GM19452 (cell line): Measurements from ENCODE around the gene TMEM120B.
A peak's percentile ranks its signal among the peaks of the same experiment; 100 is the strongest.

Experiments
- ATAC-seq: cut with Tn5 transposase; IDR thresholded peaks from one replicate; pipeline ENCODE4 v1.9.1; 2021; ENCODE audit not compliant: unreplicated experiment

Gene TMEM120B

DNA sequence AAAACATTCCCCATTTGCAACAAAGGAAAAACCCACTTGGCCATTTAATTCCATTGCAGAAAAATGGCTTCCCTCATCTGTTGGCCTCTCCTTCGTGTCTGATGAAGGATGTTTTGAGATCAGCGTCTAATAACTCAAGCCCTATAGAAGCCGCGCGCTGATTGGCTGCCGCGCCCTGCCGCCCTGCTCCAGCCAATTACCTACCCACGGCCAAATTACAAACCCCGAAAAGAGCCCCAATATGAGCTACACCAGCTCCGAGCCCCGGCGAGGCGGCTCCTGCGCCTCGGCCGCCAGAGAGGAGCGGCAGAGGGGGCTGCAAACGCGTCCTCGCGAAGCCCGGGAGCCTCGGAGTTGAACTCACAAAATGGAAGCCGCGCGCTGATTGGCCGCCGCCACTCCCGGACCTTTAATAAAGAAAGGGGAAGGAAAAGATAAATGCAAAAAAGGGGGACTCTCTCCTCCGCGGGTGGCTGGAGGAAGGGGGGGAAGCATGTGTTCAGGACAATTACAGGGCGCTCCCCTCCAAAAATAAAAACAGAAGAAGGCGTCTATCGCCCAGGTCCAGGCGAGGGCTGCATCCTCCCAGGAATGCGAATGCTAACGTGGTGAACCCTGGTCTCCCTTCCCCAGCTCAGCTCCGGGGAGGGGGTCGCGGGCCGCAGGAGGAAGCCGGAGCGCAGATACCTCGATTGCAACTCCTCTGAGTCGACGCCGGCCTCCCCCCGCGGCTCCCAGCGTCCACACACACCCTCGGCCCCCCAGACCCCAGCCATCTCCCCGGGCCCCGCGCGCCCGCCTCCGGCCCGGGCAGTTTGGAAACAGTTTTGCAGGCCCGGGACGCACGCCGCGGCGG lies 90.5 kb downstream of the TMEM120B start:
- peak; percentile 37 for ATAC-seq

GRCh38 chr12:121803861-121804416 lies 91.4 kb downstream of the TMEM120B start, which contains the start of gene SETD1B:
Gene SETD1B, plus strand, starts transcription at chr12:121804009. Its CDS starts 729 bp downstream, at chr12:121804738.
- ATAC-seq, result no peak

DNA sequence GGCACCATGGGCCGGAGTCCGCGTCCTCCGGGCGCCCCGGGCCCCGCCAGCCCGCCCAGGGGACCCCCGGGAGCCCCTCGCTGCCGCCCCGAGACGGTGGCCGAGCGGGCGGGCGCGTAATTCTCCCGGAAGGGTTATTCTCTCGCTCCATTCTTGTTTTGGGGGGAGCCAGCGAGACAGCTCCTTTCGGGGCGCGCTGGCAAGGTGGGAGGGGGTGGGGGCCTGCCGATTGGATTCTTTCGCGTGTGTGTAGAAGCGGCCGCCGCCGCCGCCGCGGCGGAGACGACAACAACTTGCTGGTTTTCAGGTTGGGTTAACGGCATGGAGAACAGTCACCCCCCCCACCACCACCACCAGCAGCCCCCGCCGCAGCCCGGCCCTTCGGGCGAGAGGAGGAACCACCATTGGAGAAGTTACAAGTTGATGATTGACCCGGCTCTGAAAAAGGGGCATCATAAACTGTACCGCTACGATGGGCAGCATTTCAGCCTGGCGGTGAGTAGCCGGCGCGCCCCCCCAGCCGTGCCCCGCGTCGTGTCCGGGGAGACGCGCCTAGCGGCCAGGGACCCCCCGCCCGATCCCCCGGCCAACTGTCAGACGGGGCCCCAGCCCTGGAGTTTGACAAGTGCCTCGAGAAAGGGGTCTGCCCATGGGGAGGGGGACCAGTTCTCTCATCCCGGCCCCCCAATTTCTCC lies 92.0 kb downstream of the TMEM120B start:
- ATAC-seq, result no peak

DNA sequence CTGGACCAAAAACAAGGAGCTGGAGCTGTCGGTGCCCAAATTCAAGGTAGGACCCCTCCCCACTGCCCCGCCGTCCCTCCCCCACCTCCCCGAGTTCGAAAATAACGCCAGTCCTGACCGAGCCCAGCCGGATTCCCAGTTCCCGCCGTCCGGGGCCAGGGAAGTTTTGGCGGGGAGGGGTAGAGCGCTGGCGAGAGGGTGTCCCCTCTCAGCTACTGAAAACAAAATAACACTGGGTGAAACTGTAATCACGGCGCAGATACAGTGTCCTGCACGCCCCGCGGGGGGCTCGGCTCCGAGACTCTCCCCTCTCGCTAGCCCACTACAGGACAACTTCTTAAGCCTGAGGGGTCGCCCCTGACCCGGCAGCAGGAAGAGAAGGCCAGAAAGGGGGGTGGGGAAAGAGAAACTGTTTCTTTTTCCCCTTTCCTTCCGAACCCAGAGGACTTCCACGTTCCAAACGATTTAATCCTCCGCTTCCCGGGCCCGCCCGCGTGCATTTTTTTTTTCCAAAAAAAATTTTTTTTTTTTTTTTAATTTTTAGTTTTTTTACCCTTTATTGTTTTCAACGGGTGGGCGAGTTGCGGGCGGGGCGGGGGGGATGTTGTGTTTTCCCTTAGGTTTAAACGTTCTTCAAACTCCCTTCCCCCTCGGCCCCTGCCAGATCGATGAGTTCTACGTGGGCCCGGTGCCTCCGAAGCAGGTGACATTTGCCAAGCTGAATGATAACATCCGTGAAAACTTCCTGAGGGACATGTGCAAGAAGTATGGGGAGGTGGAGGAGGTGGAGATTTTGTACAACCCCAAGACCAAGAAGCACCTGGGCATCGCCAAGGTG lies 92.8 kb downstream of the TMEM120B start:
- no peak for ATAC-seq

- no peak for ATAC-seq
Measured at GRCh38 chr12:121806009-121806545, 93.5 kb downstream of the TMEM120B start.

- no peak for ATAC-seq
Measured at GRCh38 chr12:121806546-121807423, 94.2 kb downstream of the TMEM120B start.

- no peak for ATAC-seq
Measured at GRCh38 chr12:121807642-121808347, 95.2 kb downstream of the TMEM120B start.

- no peak for ATAC-seq
Measured at GRCh38 chr12:121808623-121809022, 96.1 kb downstream of the TMEM120B start.

- no peak for ATAC-seq
Measured at GRCh38 chr12:121809712-121810116, 97.2 kb downstream of the TMEM120B start.

DNA sequence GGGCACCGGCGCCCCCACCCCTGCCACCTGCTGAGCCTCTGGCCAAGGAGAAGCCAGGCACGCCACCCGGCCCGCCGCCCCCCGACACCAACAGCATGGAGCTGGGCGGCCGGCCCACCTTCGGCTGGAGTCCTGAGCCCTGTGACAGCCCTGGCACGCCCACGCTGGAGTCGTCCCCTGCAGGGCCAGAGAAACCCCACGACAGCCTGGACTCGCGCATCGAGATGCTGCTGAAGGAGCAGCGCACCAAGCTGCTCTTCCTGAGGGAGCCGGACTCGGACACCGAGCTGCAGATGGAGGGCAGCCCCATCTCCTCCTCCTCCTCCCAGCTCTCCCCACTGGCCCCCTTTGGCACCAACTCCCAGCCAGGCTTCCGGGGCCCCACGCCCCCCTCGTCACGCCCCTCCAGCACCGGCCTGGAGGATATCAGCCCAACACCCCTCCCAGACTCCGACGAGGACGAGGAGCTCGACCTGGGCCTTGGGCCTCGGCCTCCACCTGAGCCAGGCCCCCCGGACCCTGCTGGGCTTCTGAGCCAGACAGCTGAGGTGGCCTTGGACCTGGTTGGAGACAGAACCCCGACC lies 97.8 kb downstream of the TMEM120B start:
- no peak for ATAC-seq

- ATAC-seq, result no peak
Measured at GRCh38 chr12:121810833-121811433, 98.4 kb downstream of the TMEM120B start.

DNA sequence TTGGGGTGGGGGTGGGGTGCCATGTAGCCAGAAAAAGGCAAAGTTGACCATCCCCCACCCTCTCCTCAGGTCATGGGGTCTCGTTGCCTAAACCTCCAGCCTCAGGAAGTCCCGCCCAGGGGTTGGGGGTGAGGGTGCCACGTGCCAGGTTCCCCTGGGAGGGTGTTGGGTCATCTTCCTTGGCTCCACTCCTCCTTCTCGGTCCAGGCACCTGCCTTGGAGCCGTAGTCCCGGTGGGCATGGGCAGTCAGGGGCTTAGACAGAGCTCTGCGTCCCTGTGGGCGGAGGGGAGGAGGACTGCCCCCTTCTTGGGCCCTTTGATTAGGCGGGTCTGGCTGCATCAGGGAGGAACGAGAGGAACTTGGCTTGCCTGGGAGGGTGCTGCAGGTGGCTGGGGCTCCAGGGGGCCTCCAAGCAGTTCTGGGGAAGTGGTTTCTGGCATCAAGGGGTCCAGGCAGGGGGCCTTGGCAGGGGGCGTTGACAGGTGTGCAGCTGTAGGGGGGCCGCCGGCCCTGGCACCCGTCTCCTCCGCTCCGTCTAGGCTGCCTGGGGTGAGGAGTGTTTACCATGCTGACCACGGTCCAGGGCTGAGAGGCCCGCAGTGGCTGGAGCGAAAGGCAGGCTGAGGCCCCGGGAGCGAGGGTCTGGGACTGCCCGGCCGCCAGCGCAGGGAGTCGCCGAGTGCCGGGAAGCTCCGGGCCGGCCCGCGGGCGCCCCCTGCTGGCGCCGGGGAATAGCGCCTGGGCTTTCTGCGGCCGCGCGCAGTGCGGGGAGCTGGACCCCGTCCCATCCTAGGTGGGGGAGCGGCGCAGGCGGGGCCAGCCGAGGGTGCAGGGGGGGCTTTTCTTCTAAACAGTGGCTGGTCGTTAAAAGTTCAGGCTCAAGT lies 99.1 kb downstream of the TMEM120B start:
- ATAC-seq, result no peak

GRCh38 chr12:121812320-121812871 lies 99.8 kb downstream of the TMEM120B start:
- no peak for ATAC-seq

- no peak for ATAC-seq
Measured at GRCh38 chr12:121812921-121813896, 100.7 kb downstream of the TMEM120B start.

- ATAC-seq, result no peak
Measured at GRCh38 chr12:121813951-121814350, 101.4 kb downstream of the TMEM120B start.
